ENCODE data around the gene C2orf81. TPM values are rescaled to one million over a fixed set of nuclear protein-coding genes. Genes with fewer than 3 reads are reported as not detected.

Gene C2orf81
- total RNA-seq, 4 donors from 2014 or later: 0.34 to 2.4 (median 1.2) TPM

DNA sequence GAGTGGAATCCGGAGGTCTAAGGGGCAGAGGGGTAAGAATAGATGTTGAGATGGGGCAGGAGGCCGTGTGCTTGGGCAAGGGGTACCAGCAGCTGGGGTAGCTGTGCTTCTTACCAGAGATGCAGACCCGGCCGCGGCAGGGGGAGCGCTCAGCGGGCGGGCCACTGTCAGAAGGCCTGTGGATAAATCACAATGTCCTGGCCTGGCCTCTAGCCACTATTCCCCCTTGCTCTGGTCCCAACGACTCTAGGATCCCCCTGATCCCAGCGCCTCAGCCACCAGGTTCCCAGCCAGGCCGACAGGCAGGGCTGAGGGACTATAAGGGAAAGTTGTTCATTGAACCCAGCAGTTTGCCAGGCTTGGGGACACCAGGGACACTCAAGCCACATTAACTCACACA lies 9.1 kb upstream of the C2orf81 start:
- DNase-seq (ENCODE audit: low spot score in 2 of 2): no peak
- intact Hi-C loops (cut with DNase I; ENCODE audit: low total_unique reads): no loop called here
- WGBS, 2 donors: 83 to 84% methylated on average over 11 of the region's 11 CpGs
- no peak overlapping the region for H3K4me3 ChIP-seq (ENCODE audit: low read depth, poor library complexity, severe bottlenecking)
- TF ChIP-seq POLR2A (IDR thresholded peaks at IDR 0.05): no peak
- TF ChIP-seq, protein P1, sequence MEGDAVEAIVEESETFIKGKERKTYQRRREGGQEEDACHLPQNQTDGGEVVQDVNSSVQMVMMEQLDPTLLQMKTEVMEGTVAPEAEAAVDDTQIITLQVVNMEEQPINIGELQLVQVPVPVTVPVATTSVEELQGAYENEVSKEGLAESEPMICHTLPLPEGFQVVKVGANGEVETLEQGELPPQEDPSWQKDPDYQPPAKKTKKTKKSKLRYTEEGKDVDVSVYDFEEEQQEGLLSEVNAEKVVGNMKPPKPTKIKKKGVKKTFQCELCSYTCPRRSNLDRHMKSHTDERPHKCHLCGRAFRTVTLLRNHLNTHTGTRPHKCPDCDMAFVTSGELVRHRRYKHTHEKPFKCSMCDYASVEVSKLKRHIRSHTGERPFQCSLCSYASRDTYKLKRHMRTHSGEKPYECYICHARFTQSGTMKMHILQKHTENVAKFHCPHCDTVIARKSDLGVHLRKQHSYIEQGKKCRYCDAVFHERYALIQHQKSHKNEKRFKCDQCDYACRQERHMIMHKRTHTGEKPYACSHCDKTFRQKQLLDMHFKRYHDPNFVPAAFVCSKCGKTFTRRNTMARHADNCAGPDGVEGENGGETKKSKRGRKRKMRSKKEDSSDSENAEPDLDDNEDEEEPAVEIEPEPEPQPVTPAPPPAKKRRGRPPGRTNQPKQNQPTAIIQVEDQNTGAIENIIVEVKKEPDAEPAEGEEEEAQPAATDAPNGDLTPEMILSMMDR (IDR thresholded peaks at IDR 0.05): no peak

DNA sequence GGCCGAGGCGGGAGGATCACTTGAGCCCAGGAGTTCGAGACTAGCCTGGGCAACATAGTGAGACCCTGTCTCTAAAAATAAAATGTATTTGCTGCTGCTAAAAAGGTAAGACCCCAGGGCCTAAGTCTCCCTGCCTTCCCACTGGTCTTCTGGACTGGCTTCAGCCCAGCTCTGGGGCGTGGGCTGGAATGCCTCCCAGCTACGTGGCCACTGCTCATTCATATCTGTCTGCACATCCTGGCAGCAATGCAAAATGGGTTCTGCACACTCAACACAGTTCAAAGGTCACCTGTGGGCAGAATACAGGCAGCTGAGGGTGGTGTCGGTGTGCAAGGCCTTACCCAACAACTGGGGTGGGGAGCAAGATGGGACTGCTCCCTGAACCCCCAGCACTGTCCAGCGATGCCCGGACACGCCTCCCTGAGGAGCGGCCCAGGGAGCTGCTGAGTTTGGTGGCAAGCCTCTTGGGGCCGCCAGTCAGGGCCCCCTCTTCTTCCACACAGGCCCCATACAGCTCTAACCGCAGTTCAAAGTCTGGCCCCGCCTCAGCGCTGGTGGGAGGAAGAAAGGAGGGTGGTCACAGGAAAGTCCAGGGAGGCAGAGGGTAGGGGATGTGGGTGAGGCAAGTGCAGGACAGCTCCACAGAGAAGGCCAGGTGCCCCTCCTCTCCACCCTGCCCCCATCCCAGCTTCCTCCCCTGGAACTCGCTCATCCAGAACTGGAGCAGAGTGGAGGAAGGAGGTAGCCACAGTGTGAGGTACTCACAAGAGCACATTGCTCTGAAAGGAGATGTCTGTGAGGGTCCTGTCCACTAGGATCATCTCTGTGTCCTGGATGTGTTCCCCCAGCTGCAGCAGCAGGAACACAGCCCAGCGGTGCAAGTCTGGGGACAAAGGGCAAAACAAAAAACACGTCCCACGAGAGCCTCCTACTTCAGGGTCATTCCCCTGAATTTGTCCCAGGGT lies 8.3 kb upstream of the C2orf81 start:
- DNase-seq (ENCODE audit: low spot score in 2 of 2): no peak
- intact Hi-C loops (cut with DNase I; ENCODE audit: low total_unique reads): no loop called here
- 91 to 93% methylated on average over 18 of the region's 18 CpGs for WGBS, 2 donors

DNA sequence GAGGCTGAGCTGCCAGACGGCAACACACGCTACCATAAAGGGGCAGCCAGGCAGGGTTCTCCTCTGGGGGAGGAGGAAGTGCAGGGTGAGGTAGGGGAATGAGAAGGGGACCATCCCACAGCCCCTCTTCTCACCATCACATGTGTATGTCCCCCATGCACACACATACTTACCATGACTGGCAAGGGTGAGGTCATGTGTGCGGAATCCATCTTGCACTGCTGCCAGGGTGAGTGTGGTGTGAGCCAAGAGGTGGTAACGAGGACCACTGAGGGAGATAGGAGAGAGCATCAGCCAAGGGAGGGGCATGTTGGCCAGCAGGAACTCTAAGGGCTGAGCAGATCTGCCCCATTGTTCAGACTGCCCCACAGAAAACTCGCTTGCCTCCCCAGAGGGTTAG lies 7.3 kb upstream of the C2orf81 start:
- intact Hi-C loops (cut with DNase I; ENCODE audit: low total_unique reads): no loop called here
- DNase-seq (ENCODE audit: low spot score in 2 of 2): no peak
- TF ChIP-seq, protein P1 (IDR thresholded peaks at IDR 0.05): no peak
- TF ChIP-seq POLR2A (IDR thresholded peaks at IDR 0.05): no peak
- H3K4me3 ChIP-seq (ENCODE audit: low read depth, poor library complexity, severe bottlenecking): no peak overlapping the region
- 84 to 90% methylated on average over 5 of the region's 5 CpGs for WGBS, 2 donors

More for the DNA sequence above, 8.3 kb upstream of the C2orf81 start:
- no peak overlapping the region for H3K4me3 ChIP-seq (ENCODE audit: low read depth, poor library complexity, severe bottlenecking)
- TF ChIP-seq POLR2A (IDR thresholded peaks at IDR 0.05): no peak
- TF ChIP-seq, protein P1 (IDR thresholded peaks at IDR 0.05): peak in 1 of 3 donors; percentile 27

DNA sequence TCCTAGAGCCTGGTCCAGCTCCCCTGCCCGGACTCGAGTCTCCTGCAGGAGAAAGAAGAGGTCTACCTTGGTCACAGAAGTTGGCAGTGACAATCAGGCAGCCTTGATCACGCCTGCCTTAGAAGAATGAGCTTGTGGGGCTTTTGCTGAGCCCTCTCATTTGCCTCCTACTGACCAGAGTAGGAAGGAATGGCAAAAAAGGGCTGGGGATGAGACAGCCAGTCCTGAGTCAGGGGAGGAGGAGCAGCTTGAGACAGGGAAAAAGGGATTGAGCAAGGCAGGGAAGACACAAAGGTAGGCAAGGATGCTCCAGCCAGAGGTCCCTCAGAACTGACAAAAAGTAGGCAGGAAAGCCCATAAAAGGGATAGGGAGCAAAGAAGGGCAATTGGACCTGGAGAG lies 6.1 kb upstream of the C2orf81 start:
- DNase-seq (ENCODE audit: low spot score in 2 of 2): no peak
- intact Hi-C loops (cut with DNase I; ENCODE audit: low total_unique reads): no loop called here
- H3K4me3 ChIP-seq (ENCODE audit: low read depth, poor library complexity, severe bottlenecking): no peak overlapping the region
- TF ChIP-seq, protein P1 (IDR thresholded peaks at IDR 0.05): no peak
- no peak for TF ChIP-seq POLR2A (IDR thresholded peaks at IDR 0.05)
- 88% methylated on average over 3 of the region's 3 CpGs for WGBS, 2 donors

DNA sequence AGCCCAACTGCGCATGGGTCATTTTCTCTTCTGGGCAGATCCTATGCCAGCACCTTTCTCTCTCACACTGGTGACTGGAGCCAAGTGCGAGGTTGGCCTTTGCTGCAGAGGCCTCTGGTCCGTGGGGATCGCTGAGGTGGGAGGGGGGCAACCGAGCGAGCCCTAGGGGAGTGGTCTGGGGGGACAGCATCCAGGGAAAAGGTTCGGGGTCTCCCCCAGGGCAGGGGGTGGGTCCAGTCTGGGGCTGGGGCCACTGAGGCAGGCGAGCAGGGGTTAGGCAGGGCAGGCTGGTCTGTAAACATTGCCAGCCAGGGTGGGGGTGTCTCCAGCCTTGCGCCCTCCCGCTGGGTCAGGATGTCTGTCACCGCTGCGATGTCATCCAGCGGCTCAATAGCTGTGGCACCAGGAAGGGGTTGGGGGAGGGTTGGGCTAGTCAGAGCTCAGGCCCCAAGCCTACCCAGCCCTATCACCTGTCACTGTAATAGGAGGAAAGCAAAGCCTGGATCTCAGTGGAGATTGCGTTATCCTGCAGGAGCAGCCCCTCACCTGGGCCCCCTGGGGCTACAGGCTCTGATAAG lies 4.9 kb upstream of the C2orf81 start:
- intact Hi-C loops (cut with DNase I; ENCODE audit: low total_unique reads): no loop called here
- TF ChIP-seq, protein P1 (IDR thresholded peaks at IDR 0.05): no peak
- no peak for TF ChIP-seq POLR2A (IDR thresholded peaks at IDR 0.05)
- H3K4me3 ChIP-seq (ENCODE audit: low read depth, poor library complexity, severe bottlenecking): no peak overlapping the region
- 79 to 93% methylated on average over 7 to 14 of the region's 14 CpGs for WGBS, 2 donors
- DNase-seq (ENCODE audit: low spot score in 2 of 2): no peak

Data from lower leg skin (tissue), 4 donors.